Fibroblast of skin of right biceps (primary cell): ENCODE measurements around the gene MTIF2.
"Not testable (repeated sequence)": the region's sequence is repeated elsewhere in the genome, so short reads cannot be mapped to it uniquely, and the experiment has no call there.

Experiments used
- DNase-seq: peaks from one replicate; pipeline ENCODE4 v3.0.0-alpha.2; 2013

Gene MTIF2

DNA sequence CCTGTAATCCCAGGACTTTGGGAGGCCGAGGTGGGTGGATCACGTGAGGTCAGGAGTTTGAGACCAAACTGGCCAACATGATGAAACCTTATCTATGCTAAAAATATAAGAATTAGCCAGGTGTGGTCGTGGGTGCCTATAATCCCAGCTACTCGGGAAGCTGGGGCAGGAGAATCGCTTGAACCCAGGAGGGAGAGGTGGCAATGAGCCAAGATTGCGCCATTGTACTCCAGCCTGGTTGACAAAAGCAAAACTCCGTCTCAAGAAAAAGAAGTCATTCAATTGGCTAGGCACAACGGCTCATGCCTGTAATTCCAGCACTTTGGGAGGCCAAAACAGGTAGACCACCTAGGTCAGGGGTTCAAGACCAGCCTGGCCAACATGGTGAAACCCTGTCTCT lies 27.4 kb downstream of the MTIF2 start:
- DNase-seq, result not testable (repeated sequence)

DNA sequence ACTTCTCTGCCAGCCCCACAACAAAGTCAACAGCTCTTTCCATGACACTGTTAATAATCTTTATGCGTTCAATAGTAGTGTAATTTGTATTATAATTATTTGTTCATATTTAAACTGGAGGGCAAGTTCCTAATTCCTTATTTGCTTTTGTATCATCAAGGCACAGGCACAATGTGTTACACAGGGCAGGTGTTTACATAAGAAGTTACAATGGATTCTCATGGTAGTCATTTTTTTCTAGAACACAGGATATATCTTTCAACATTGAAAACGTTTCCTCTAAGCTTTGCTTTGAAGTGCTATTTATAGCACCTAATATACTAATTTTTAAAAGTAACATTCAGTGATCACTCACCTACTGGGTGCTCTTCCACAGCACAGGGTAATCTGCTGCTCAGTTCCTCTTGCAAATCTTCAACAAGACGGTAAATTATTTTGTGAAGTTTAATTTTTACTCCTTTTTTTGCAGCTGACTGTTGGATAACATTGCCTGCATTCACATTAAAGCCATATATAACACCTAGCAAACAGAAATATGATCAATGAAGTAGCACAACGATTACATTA lies 29.3 kb downstream of the MTIF2 start:
- no peak for DNase-seq

- no peak for DNase-seq
Observed at GRCh38 chr2:55236992-55237543, 32.0 kb downstream of the MTIF2 start.

GRCh38 chr2:55235724-55236538 lies 33.1 kb downstream of the MTIF2 start:
- DNase-seq, result no peak

GRCh38 chr2:55233658-55233940 lies 35.4 kb downstream of the MTIF2 start:
- DNase-seq, result no peak

DNA sequence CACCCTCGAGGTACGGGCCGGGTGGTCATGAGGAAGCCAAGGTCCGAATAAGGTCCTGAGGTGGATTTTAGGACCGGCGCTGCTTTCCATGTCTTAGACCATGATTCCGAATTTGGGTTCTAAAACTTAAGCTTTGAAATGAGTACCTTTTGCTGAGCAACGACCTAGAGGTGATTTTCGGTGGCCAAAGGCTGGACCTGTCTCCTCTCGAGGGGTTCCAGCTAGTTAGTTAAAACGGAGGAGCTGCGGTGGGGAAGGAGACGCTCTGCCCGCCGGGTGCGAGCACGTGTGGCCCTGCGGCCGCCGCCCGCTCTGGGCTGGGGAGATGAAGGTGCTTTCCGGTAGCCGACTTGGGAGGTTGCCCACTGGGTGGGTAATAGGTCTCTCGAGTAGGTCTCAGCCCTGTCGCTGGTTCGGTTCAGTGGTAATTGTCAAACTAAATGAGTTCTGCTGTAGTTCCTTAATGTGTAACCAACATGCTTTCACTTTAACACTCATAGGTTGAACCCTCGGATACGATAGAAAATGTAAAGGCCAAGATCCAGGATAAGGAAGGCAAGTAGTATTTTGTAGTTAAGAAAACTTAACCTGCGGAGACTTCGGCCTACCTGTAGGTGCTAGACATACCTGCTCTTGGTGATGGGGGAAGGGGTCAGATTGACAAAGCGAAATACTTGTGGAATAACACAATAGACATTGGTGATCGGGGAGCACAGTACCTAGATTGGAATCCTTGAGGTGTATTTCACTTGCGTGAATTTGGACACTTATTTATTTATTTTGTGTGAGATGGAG lies 36.0 kb downstream of the MTIF2 start:
- DNase-seq, result peak; percentile 21

DNA sequence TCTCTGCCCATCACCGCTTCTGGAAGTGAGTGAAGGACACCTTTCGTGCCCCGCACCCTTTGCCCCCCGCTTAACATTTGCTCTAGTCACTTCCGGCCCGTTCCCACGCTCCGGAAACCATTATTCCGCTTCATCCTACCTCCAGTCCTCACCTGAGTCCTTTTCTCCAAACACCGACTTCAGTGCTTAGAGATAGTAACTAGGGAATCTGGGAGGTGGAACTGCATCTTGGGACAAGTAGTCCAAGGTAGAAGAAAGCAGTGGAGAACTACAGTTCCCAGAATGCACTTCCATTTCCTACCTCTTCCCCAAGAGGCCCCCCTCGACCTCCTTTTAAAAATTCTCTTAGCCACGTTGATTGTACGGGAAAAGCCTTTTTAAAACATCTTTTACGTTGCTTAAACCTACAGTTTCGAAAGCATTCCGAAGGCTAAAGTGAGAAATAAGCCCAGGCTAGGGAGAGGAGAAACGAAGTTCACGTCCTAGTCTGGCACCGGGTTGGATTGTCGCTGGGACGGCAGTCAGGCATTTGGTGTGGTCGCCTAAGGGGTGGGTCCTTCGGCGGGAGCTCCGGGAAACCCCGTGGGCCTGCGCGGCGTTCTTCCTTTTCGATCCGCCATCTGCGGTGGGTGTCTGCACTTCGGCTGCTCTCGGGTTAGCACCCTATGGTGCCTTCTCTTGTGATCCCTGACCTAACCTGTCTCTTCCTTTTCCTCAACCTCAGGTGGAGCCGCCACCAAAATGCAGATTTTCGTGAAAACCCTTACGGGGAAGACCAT lies 36.8 kb downstream of the MTIF2 start, which contains the start of the genes CLHC1 and RPS27A:
Gene CLHC1 (minus strand): TSS at position 210 of the 779 bp plus-strand sequence. CDS start 9,882 bp downstream, outside the sequence.
Gene RPS27A (plus strand): TSS at position 605 of the 779 bp plus-strand sequence. CDS start 137 bp downstream, at position 742.
- DNase-seq, result peak; percentile 94

DNA sequence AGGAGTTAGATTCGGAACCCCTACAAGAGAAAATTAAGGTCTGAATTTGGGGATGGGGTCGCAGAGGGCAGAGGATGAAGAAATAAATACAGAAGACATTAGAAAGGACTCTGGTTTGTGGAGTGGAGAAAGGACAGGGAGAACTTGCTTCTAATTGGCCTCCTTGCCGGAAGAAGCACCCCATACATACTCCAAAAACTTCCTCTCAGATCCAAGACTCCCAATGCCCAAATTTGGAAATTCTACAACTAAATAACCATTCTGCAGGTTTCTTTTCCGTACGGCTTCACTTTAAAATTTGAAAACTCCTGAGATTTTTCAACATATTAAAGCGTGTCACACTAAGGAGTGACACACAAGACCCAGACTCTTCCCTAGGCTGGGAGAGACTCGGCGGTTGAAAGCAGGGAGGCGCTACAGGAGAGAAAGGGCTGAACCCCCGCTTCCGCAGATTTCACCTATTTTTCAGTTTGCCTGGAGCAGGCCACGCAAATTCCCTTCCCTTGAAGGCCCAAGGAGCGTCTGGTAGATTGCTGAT lies 37.4 kb downstream of the MTIF2 start:
- peak; percentile 22 for DNase-seq

GRCh38 chr2:55230551-55230950 lies 38.5 kb downstream of the MTIF2 start:
- DNase-seq, result no peak

- DNase-seq, result no peak
Observed at GRCh38 chr2:55229221-55229620, 39.8 kb downstream of the MTIF2 start.

GRCh38 chr2:55228226-55228563 lies 40.8 kb downstream of the MTIF2 start:
- DNase-seq, result no peak

- DNase-seq, result not testable (repeated sequence)
Observed at GRCh38 chr2:55227437-55228225, 41.4 kb downstream of the MTIF2 start.

GRCh38 chr2:55225481-55226020 lies 43.5 kb downstream of the MTIF2 start:
- DNase-seq, result no peak

DNA sequence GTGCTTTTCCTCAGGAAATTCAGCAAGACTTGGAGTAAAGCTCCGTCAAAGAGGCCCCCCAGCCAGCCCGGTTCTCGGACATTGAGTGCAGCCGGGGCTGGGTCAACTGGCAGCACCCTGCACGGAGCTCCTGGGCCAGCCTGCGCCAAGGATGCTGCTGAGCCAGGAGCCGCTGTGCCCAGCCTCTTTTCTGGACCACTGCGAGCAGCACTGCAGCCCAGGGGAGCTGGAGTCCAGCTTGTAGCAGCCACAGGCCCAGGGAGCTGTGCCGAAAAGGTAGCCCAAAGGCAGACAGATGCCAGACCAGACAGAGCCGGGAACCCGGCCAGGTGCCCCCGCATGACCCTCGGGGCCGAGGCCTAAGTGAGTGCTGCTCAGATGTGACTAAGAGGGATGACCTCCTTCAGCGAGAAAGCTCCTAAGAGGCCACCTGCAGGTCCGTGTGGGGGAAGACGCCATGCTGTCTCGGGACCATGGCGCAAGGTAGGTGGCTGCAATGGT lies 44.2 kb downstream of the MTIF2 start:
- no peak for DNase-seq

DNA sequence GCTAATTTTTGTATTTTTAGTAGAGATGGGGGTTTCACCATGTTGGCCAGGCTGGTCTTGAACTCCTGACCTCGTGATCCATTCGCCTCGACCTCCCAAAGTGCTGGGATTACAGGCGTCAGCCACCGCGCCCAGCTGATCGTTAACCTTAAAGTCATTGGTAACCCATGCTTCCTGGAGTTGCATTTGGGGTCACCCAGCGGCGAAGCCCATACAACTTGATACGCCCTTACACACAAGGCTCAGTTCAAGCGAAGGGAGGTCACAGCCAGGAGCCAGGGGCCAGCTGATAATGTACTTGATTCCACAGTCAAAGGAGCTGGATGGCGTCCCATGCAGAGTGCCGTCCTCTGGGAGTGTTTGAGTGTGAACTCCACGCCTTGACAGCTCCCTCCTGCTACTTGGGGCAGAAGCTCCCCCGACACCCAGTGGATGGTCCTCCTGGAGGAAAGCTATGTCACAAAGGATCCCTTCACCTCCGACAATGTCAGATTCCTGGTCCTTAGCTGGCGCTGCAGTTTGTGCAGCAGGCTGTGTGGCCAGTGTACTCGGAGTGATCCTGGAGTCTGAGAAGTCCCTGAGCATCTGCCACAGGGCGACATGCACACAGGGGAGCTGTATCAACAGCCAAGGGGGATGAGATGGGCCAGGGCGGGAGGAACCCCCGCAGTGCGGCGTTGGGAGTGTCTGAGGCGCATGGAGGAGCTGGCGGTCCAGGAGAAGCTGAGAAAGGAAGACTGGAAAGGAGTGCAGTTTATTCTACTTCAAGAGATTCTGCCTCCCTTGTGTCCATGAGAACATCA lies 44.9 kb downstream of the MTIF2 start:
- no peak for DNase-seq

DNA sequence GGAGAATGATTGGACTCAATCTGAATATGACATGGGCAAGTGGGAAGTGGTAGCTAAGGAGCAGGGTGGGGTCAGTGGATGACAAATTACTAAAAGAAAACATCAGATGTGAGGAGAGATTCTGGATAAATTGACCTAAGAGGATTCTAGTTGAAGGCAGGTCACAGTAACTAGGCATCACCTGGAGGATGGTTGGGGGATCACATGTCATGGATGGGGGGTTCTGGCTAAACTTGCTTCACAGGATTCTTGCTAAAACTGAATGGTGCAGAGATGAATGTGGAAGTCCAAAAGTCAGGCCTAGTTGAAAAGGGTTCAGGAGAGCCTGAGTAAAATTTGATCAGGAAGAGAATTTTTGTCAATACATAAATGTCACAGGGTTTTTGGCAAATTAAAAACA lies 55.2 kb downstream of the MTIF2 start:
- no peak for DNase-seq

GRCh38 chr2:55204950-55205349 lies 64.1 kb downstream of the MTIF2 start:
- no peak for DNase-seq

- DNase-seq, result no peak
Observed at GRCh38 chr2:55204536-55204935, 64.5 kb downstream of the MTIF2 start.

DNA sequence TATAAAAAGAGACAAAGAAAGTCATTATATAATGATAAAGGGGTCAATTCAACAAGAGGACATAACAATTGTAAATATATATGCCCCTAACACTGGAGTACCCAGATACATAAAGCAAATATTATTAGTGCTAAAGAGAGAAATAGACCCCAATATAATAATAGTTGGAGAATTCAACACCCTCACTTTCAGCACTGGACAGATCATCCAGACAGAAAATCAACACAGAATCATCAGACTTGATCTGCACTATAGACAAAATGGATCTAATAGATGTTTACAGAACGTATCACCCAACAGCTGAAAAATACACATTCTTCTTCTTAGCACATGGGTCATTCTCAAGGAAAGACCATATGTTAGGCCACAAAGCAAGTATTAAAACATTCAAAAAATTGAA lies 68.6 kb downstream of the MTIF2 start:
- no peak for DNase-seq

DNA sequence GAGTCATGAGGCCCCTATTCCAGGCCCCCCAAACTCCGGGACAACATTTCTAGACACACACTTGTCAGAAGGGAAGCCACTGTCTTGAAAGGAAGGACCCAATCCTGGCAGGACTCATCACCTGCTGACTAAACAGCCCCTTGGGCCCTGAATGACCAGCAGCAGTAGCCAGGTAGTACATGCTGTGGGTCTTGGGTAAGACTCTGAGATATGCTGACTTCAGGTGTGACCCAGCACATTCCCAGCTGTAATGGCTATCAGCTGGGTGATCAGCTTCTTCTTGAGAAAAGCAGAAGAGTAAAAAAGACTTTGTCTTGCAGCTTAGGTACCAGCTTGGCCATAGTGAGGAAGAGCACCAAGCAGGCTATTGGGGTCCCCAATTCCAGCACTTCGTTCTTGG lies 72.5 kb downstream of the MTIF2 start:
- no peak for DNase-seq
